PC-3 (cell line): ENCODE results near the gene UCP2. TPM values are rescaled to one million over a fixed set of nuclear protein-coding genes. Genes with fewer than 3 reads are reported as not detected.

ENCODE experiments used
- ATAC-seq: fragments of 200-7000 bp; cut with Tn5 transposase; 2 replicates; pipeline ENCODE4 v1.9.1; 2020; ENCODE audit warnings: mild to moderate bottlenecking, moderate library complexity
- BruUV-seq: library from RNA; stranded (reverse); fragments of 400-500 nt; replicated peaks from 2 replicates; lab custom pipeline; 2021; lab: Mats Ljungman, UMichigan
- CTCF ChIA-PET: fragments of 300-600 bp; sonication (Branson Sonifier 250); formaldehyde crosslinking; loops from one replicate; lab custom pipeline; 2022; ENCODE audit warnings: antibody characterized with exemption; lab: Charles Lee
- POLR2A ChIA-PET: fragments of 300-600 bp; sonication (Branson Sonifier 250); formaldehyde crosslinking; loops from one replicate; lab custom pipeline; 2022; ENCODE audit warnings: antibody characterized with exemption; ENCODE audit not compliant: unreplicated experiment; lab: Charles Lee
- DNase-seq: peaks from one replicate; pipeline ENCODE4 v3.0.0-alpha.2; 2015
- H2AFZ ChIP-seq: fragments of 300-600 bp; sonication (generic); 2 replicates; pipeline ENCODE4 v1.6.0; 2016; ENCODE audit warnings: antibody characterized with exemption, low read length
- H3F3A ChIP-seq: fragments of 300-600 bp; sonication (generic); one replicate; pipeline ENCODE4 v1.6.0; 2017; ENCODE audit warnings: antibody characterized with exemption, low read length, control low read depth, mild to moderate bottlenecking; ENCODE audit not compliant: unreplicated experiment
- H3K27ac ChIP-seq: fragments of 300-600 bp; sonication (generic); 2 replicates; pipeline ENCODE4 v1.5.1; 2016; ENCODE audit warnings: mild to moderate bottlenecking, low read length
- H3K27me3 ChIP-seq: fragments of 300-600 bp; sonication (generic); 2 replicates; pipeline ENCODE4 v1.6.1; 2016; ENCODE audit warnings: low read length, mixed read lengths
- H3K36me3 ChIP-seq: fragments of 300-600 bp; sonication (generic); 2 replicates; pipeline ENCODE4 v1.6.1; 2016; ENCODE audit warnings: low read depth, mixed run types, low read length, mixed read lengths
- H3K4me1 ChIP-seq: fragments of 300-600 bp; sonication (generic); 2 replicates; pipeline ENCODE4 v1.5.1; 2016; ENCODE audit warnings: low read length; ENCODE audit not compliant: insufficient read depth
- H3K4me2 ChIP-seq: fragments of 300-600 bp; sonication (generic); 2 replicates; pipeline ENCODE4 v1.6.0; 2016; ENCODE audit warnings: low read length
- H3K4me3 ChIP-seq: fragments of 300-600 bp; sonication (generic); 2 replicates; pipeline ENCODE4 v1.5.1; 2016; ENCODE audit warnings: mild to moderate bottlenecking, low read length, mixed read lengths
- H3K79me2 ChIP-seq: fragments of 300-600 bp; sonication (generic); 2 replicates; pipeline ENCODE4 v1.6.1; 2017; ENCODE audit warnings: low read length, mixed read lengths
- H3K9ac ChIP-seq: fragments of 300-600 bp; sonication (generic); 2 replicates; pipeline ENCODE4 v1.6.0; 2016; ENCODE audit warnings: mild to moderate bottlenecking, low read length
- H3K9me2 ChIP-seq: fragments of 300-600 bp; sonication (generic); replicated peaks from 2 replicates; pipeline ENCODE4 v1.6.1; 2016; ENCODE audit warnings: mixed run types, low read length, mixed read lengths
- H3K9me3 ChIP-seq: fragments of 300-600 bp; sonication (generic); 2 replicates; pipeline ENCODE4 v1.6.1; 2016; ENCODE audit warnings: low read length, mixed read lengths
- H4K20me1 ChIP-seq: fragments of 300-600 bp; sonication (generic); 2 replicates; pipeline ENCODE4 v1.6.1; 2016; ENCODE audit warnings: low read length, mixed read lengths
- CTCF ChIP-seq: fragments of 300-600 bp; sonication (generic); conservative IDR thresholded peaks from 2 replicates; pipeline ENCODE4 v1.5.1; 2017; ENCODE audit warnings: antibody characterized with exemption, low read depth, mild to moderate bottlenecking, low read length
- EZH2 ChIP-seq: fragments of 300-600 bp; sonication (generic); IDR thresholded peaks from one replicate; pipeline ENCODE4 v1.6.1; 2017; ENCODE audit warnings: antibody characterized with exemption, mild to moderate bottlenecking, low read length; ENCODE audit not compliant: unreplicated experiment
- EZH2phosphoT487 ChIP-seq: fragments of 300-600 bp; sonication (generic); IDR thresholded peaks from 2 replicates; pipeline ENCODE4 v1.6.1; 2018; ENCODE audit warnings: mild to moderate bottlenecking, antibody characterized with exemption, low read length, borderline replicate concordance
- intact Hi-C: fragments of 100-400 bp; cut with micrococcal nuclease; formaldehyde crosslinking; loops from 2 replicates; pipeline ENCODE4 v1.9.0; 2023
- total RNA-seq: library from RNA; depleted of rRNA; stranded (reverse); fragments of >200 nt; gene quantifications from 2 replicates; pipeline ENCODE4 v1.2.3, GENCODE V29; 2014

Gene UCP2
- total RNA-seq, 1 experiment from 2014 or later: 6.4 TPM

GRCh38 chr11:73946798-73947458 is 35.7 kb downstream of the UCP2 start:
- Histone ChIP-seq H3K9me2 (no peaks in the 10 kb centered on the region), H3K27me3 (no peaks in the 10 kb centered on the region), H3K79me2 (no peaks in the 10 kb centered on the region), H3K9me3 (no peaks in the 10 kb centered on the region), H3K9ac (no peak overlapping the region), H3K27ac (no peak overlapping the region), H3K36me3 (peaks cover under 1% of the 10 kb centered on the region; the same call in 1 of the 2 replicates), H3F3A (no peaks in the 10 kb centered on the region), H4K20me1 (no peaks in the 10 kb centered on the region), H2AFZ (no peak overlapping the region), H3K4me1 (peaks cover 10% of the 10 kb centered on the region), H3K4me2 (no peak overlapping the region), H3K4me3 (no peak overlapping the region)
- BruUV-seq: no TSS peak
- DNase-seq (no peak), ATAC-seq (no peak)
- intact Hi-C loops: no loop called here
- POLR2A ChIA-PET: no interaction called here
- no peak for TF ChIP-seq CTCF
- no peak for TF ChIP-seq EZH2
- TF ChIP-seq EZH2phosphoT487: no peak
- CTCF ChIA-PET: interaction anchor here (0.6 kb wide), 1 partner anchor 162 kb away, joined by 8 read pairs; no protein-coding TSS in a partner anchor

GRCh38 chr11:73945396-73945795 is 37.2 kb downstream of the UCP2 start:
- Histone ChIP-seq H3K36me3 (peaks cover 12% of the 10 kb centered on the region; the same call in 1 of the 2 replicates), H3K9me2 (no peaks in the 10 kb centered on the region), H3K9ac (no peak overlapping the region), H3K79me2 (no peaks in the 10 kb centered on the region), H3K4me3 (no peak overlapping the region), H3K9me3 (no peaks in the 10 kb centered on the region), H3K4me2 (no peak overlapping the region), H3K4me1 (no peaks in the 10 kb centered on the region), H2AFZ (no peak overlapping the region), H3K27ac (no peak overlapping the region), H4K20me1 (no peaks in the 10 kb centered on the region), H3F3A (no peaks in the 10 kb centered on the region), H3K27me3 (no peaks in the 10 kb centered on the region)
- POLR2A ChIA-PET: no interaction called here
- ATAC-seq (no peak), DNase-seq (no peak)
- CTCF ChIA-PET: interaction anchor here (0.6 kb wide), 1 partner anchor 225 kb away, joined by 4 read pairs; the partner anchor contains the start of gene C2CD3
- intact Hi-C loops: no loop called here
- no TSS peak for BruUV-seq
- TF ChIP-seq EZH2phosphoT487 (no peak), CTCF (no peak), EZH2 (no peak)

- Histone ChIP-seq H2AFZ (no peak overlapping the region), H3K4me2 (no peak overlapping the region), H3K79me2 (no peaks in the 10 kb centered on the region), H3K9me3 (no peaks in the 10 kb centered on the region), H3K36me3 (peaks cover 12% of the 10 kb centered on the region; the same call in 1 of the 2 replicates), H3K27ac (no peak overlapping the region), H3K27me3 (no peaks in the 10 kb centered on the region), H3K4me3 (no peak overlapping the region), H4K20me1 (no peaks in the 10 kb centered on the region), H3F3A (no peaks in the 10 kb centered on the region), H3K9ac (no peak overlapping the region), H3K4me1 (no peaks in the 10 kb centered on the region), H3K9me2 (no peaks in the 10 kb centered on the region)
- DNase-seq (no peak), ATAC-seq (no peak)
- POLR2A ChIA-PET: no interaction called here
- no TSS peak for BruUV-seq
- intact Hi-C loops: no loop called here
- TF ChIP-seq CTCF: no peak
- no peak for TF ChIP-seq EZH2phosphoT487
- TF ChIP-seq EZH2: no peak
- CTCF ChIA-PET: no interaction called here
Observed at GRCh38 chr11:73944901-73945300, 37.7 kb downstream of the UCP2 start.
